Brain pericyte (primary cell): Measurements from ENCODE around the gene GPR162.
A peak's percentile ranks its signal among the peaks of the same experiment; 100 is the strongest.

Experiments
- DNase-seq: peaks from one replicate; pipeline ENCODE4 v3.0.0-alpha.2; 2012; ENCODE audit warnings: low read depth, low spot score

GPR162 gene

GRCh38 chr12:6836851-6837250 is 15.2 kb downstream of the GPR162 start:
- DNase-seq: no peak

- no peak for DNase-seq
These were observed 15.9 kb downstream of the GPR162 start for GRCh38 chr12:6837370-6838060.

- no peak for DNase-seq
These were observed 17.2 kb downstream of the GPR162 start for GRCh38 chr12:6838854-6839253.

GRCh38 chr12:6839482-6840201 is 18.0 kb downstream of the GPR162 start:
- DNase-seq: no peak

GRCh38 chr12:6840330-6840729 is 18.7 kb downstream of the GPR162 start:
- no peak for DNase-seq

GRCh38 chr12:6840761-6841515 is 19.3 kb downstream of the GPR162 start, which contains the start of gene GNB3:
Gene GNB3, plus strand, starts transcription at chr12:6840925. Its CDS starts 363 bp downstream, at chr12:6841288.
- no peak for DNase-seq

- no peak for DNase-seq
These were observed 20.5 kb downstream of the GPR162 start for GRCh38 chr12:6842075-6842474.

- no peak for DNase-seq
These were observed 21.7 kb downstream of the GPR162 start for GRCh38 chr12:6843118-6843902.

GRCh38 chr12:6845395-6845794 is 23.8 kb downstream of the GPR162 start:
- DNase-seq: no peak

GRCh38 chr12:6846316-6846869 is 24.8 kb downstream of the GPR162 start:
- no peak for DNase-seq

- DNase-seq: no peak
These were observed 26.1 kb downstream of the GPR162 start for GRCh38 chr12:6847676-6848075.

GRCh38 chr12:6849427-6849826 is 27.8 kb downstream of the GPR162 start:
- no peak for DNase-seq

GRCh38 chr12:6849976-6850560 is 28.4 kb downstream of the GPR162 start:
- no peak for DNase-seq

GRCh38 chr12:6850796-6851152 is 29.2 kb downstream of the GPR162 start:
- no peak for DNase-seq

- DNase-seq: peak; percentile 92
These were observed 29.7 kb downstream of the GPR162 start, which contains the start of gene CDCA3 for GRCh38 chr12:6851153-6851920. Gene CDCA3, minus strand, starts transcription at chr12:6851286. Its CDS starts 334 bp downstream, at chr12:6850952.

- DNase-seq: peak; percentile 99
These were observed 30.5 kb downstream of the GPR162 start, which contains the start of gene USP5 for GRCh38 chr12:6851921-6852650. Gene USP5, plus strand, starts transcription at chr12:6852150. Its CDS starts 30 bp downstream, at chr12:6852180.

- DNase-seq: no peak
These were observed 31.2 kb downstream of the GPR162 start for GRCh38 chr12:6852651-6853354.

- no peak for DNase-seq
These were observed 32.0 kb downstream of the GPR162 start for GRCh38 chr12:6853626-6854025.

GRCh38 chr12:6854036-6854435 is 32.4 kb downstream of the GPR162 start:
- DNase-seq: no peak
